ENCODE data around the gene ROBO1. TPM values are rescaled to one million over a fixed set of nuclear protein-coding genes. Genes with fewer than 3 reads are reported as not detected.

The ROBO1 gene
- total RNA-seq, 2 experiments from 2014 or later: 8.6 to 9.0 TPM

- intact Hi-C loops (cut with micrococcal nuclease): no loop called here
- H3K27ac Mint-ChIP-seq: no peak overlapping the region
- TF ChIP-seq CTCF (IDR thresholded peaks at IDR 0.05): no peak
- ChIA-PET CTCF (no interaction called here), POLR2A (no interaction called here)
- H3K27me3 Mint-ChIP-seq: no peaks in the 10 kb centered on the region
- H3K9me3 Mint-ChIP-seq: no peaks in the 10 kb centered on the region
- no peaks in the 10 kb centered on the region for H3K36me3 Mint-ChIP-seq (ENCODE audit: low read depth)
- no peaks in the 10 kb centered on the region for H3K4me1 Mint-ChIP-seq (ENCODE audit: low read depth)
- DNase-seq: no peak
- no peak overlapping the region for H3K4me3 Mint-ChIP-seq
- no peak for ATAC-seq
These were observed 793.5 kb downstream of the ROBO1 start for GRCh38 chr3:78974181-78974790.

- ChIA-PET CTCF (interaction anchor here (0.7 kb wide), 1 partner anchor 11 kb away, joined by 3 read pairs; no protein-coding TSS in a partner anchor), POLR2A (no interaction called here)
- ATAC-seq (no peak), DNase-seq (no peak)
- H3K4me1 Mint-ChIP-seq (ENCODE audit: low read depth): no peaks in the 10 kb centered on the region
- no peak overlapping the region for H3K27ac Mint-ChIP-seq
- no peaks in the 10 kb centered on the region for H3K27me3 Mint-ChIP-seq
- intact Hi-C loops (cut with micrococcal nuclease): no loop called here
- peaks cover under 1% of the 10 kb centered on the region for H3K9me3 Mint-ChIP-seq
- H3K36me3 Mint-ChIP-seq (ENCODE audit: low read depth): no peaks in the 10 kb centered on the region
- TF ChIP-seq CTCF (IDR thresholded peaks at IDR 0.05): no peak
- H3K4me3 Mint-ChIP-seq: no peak overlapping the region
These were observed 795.0 kb downstream of the ROBO1 start for GRCh38 chr3:78972617-78973301.

- DNase-seq: no peak
- H3K9me3 Mint-ChIP-seq: peaks cover 1% of the 10 kb centered on the region
- no peaks in the 10 kb centered on the region for H3K4me1 Mint-ChIP-seq (ENCODE audit: low read depth)
- intact Hi-C loops (cut with micrococcal nuclease): no loop called here
- no peak for TF ChIP-seq CTCF (IDR thresholded peaks at IDR 0.05)
- no peak overlapping the region for H3K27ac Mint-ChIP-seq
- ChIA-PET CTCF (no interaction called here), POLR2A (no interaction called here)
- no peak for ATAC-seq
- no peaks in the 10 kb centered on the region for H3K27me3 Mint-ChIP-seq
- no peak overlapping the region for H3K4me3 Mint-ChIP-seq
- H3K36me3 Mint-ChIP-seq (ENCODE audit: low read depth): no peaks in the 10 kb centered on the region
These were observed 797.1 kb downstream of the ROBO1 start for GRCh38 chr3:78970656-78971055.

- no peak for TF ChIP-seq CTCF (IDR thresholded peaks at IDR 0.05)
- ATAC-seq (no peak), DNase-seq (no peak)
- no peak overlapping the region for H3K4me3 Mint-ChIP-seq
- no peaks in the 10 kb centered on the region for H3K27me3 Mint-ChIP-seq
- peaks cover 1% of the 10 kb centered on the region for H3K9me3 Mint-ChIP-seq
- ChIA-PET POLR2A (no interaction called here), CTCF (no interaction called here)
- no peak overlapping the region for H3K27ac Mint-ChIP-seq
- no peaks in the 10 kb centered on the region for H3K36me3 Mint-ChIP-seq (ENCODE audit: low read depth)
- intact Hi-C loops (cut with micrococcal nuclease): no loop called here
- H3K4me1 Mint-ChIP-seq (ENCODE audit: low read depth): no peaks in the 10 kb centered on the region
These were observed 798.3 kb downstream of the ROBO1 start for GRCh38 chr3:78969483-78969882.

- DNase-seq (no peak), ATAC-seq (no peak)
- no peak for TF ChIP-seq CTCF (IDR thresholded peaks at IDR 0.05)
- no peaks in the 10 kb centered on the region for H3K36me3 Mint-ChIP-seq (ENCODE audit: low read depth)
- POLR2A ChIA-PET: no interaction called here
- peaks cover 8% of the 10 kb centered on the region for H3K9me3 Mint-ChIP-seq
- no peak overlapping the region for H3K27ac Mint-ChIP-seq
- intact Hi-C loops (cut with micrococcal nuclease): no loop called here
- CTCF ChIA-PET: no interaction called here
- no peaks in the 10 kb centered on the region for H3K4me1 Mint-ChIP-seq (ENCODE audit: low read depth)
- H3K4me3 Mint-ChIP-seq: no peak overlapping the region
- H3K27me3 Mint-ChIP-seq: no peaks in the 10 kb centered on the region
These were observed 800.7 kb downstream of the ROBO1 start for GRCh38 chr3:78967061-78967460.

Measured in activated CD8-positive, alpha-beta T cell treated with anti-CD3 and anti-CD28 coated beads for 36 hours (primary cell).